HEK293 (cell line): ENCODE results near the gene RAB1A.

Experiments
- ATF2 ChIP-seq: fragments of 450-650 bp; formaldehyde crosslinking; IDR thresholded peaks from 2 replicates; pipeline ENCODE4 v1.5.1; 2016; ENCODE audit warnings: missing biosample characterization, missing genetic modification characterization, low read depth
- FEZF1 ChIP-seq: fragments of 450-650 bp; formaldehyde crosslinking; IDR thresholded peaks from 2 replicates; pipeline ENCODE4 v1.5.1; 2016; ENCODE audit warnings: missing biosample characterization, missing genetic modification characterization
- KLF10 ChIP-seq: fragments of 450-650 bp; IDR thresholded peaks from 2 replicates; pipeline ENCODE4 v1.5.1; 2018; ENCODE audit warnings: missing biosample characterization, mild to moderate bottlenecking, missing genetic modification characterization
- PRDM10 ChIP-seq: fragments of 450-650 bp; formaldehyde crosslinking; IDR thresholded peaks from 2 replicates; pipeline ENCODE4 v1.5.1; 2016; ENCODE audit warnings: missing biosample characterization, missing genetic modification characterization
- TCF7L2 ChIP-seq: IDR thresholded peaks from 2 replicates; pipeline ENCODE4 v1.6.1; 2011; ENCODE audit warnings: low read depth, mild to moderate bottlenecking, inconsistent platforms, low read length, moderate library complexity, borderline replicate concordance
- YY2 ChIP-seq: fragments of 450-650 bp; formaldehyde crosslinking; IDR thresholded peaks from 2 replicates; pipeline ENCODE4 v1.5.1; 2016; ENCODE audit warnings: missing biosample characterization, missing genetic modification characterization
- ZBTB1 ChIP-seq: fragments of 450-650 bp; formaldehyde crosslinking; IDR thresholded peaks from 2 replicates; pipeline ENCODE4 v1.5.1; 2016; ENCODE audit warnings: missing biosample characterization, missing genetic modification characterization
- ZBTB10 ChIP-seq: fragments of 450-650 bp; formaldehyde crosslinking; IDR thresholded peaks from 2 replicates; pipeline ENCODE4 v1.5.1; 2016; ENCODE audit warnings: missing biosample characterization, missing genetic modification characterization
- ZNF16 ChIP-seq: fragments of 450-650 bp; formaldehyde crosslinking; IDR thresholded peaks from 2 replicates; pipeline ENCODE4 v1.5.1; 2016; ENCODE audit warnings: low read depth, missing biosample characterization, missing genetic modification characterization
- ZNF169 ChIP-seq: fragments of 450-650 bp; formaldehyde crosslinking; IDR thresholded peaks from 2 replicates; pipeline ENCODE4 v1.5.1; 2016; ENCODE audit warnings: missing biosample characterization, missing genetic modification characterization
- ZNF266 ChIP-seq: fragments of 450-650 bp; formaldehyde crosslinking; IDR thresholded peaks from 2 replicates; pipeline ENCODE4 v1.5.1; 2016; ENCODE audit warnings: missing biosample characterization, missing genetic modification characterization, low read depth
- ZNF366 ChIP-seq: fragments of 450-650 bp; formaldehyde crosslinking; conservative IDR thresholded peaks from 2 replicates; pipeline ENCODE4 v1.5.1; 2016; ENCODE audit warnings: missing biosample characterization, missing genetic modification characterization
- ZNF473 ChIP-seq: fragments of 450-650 bp; formaldehyde crosslinking; IDR thresholded peaks from 2 replicates; pipeline ENCODE4 v1.5.1; 2017; ENCODE audit warnings: missing biosample characterization, missing genetic modification characterization
- ZNF521 ChIP-seq: fragments of 450-650 bp; formaldehyde crosslinking; IDR thresholded peaks from 2 replicates; pipeline ENCODE4 v1.5.1; 2017; ENCODE audit warnings: missing biosample characterization, mild to moderate bottlenecking, missing genetic modification characterization
- ZNF558 ChIP-seq: fragments of 450-650 bp; formaldehyde crosslinking; IDR thresholded peaks from 2 replicates; pipeline ENCODE4 v1.5.1; 2016; ENCODE audit warnings: missing biosample characterization, missing genetic modification characterization
- ZNF626 ChIP-seq: fragments of 450-650 bp; sonication (Bioruptor Pico); formaldehyde crosslinking; IDR thresholded peaks from 2 replicates; pipeline ENCODE4 v1.5.1; 2018; ENCODE audit warnings: missing biosample characterization, missing genetic modification characterization, inconsistent platforms
- ZNF654 ChIP-seq: fragments of 450-650 bp; formaldehyde crosslinking; IDR thresholded peaks from 2 replicates; pipeline ENCODE4 v1.5.1; 2016; ENCODE audit warnings: low read depth, missing biosample characterization, missing genetic modification characterization
- ZNF677 ChIP-seq: fragments of 450-650 bp; IDR thresholded peaks from 2 replicates; pipeline ENCODE4 v1.5.0; 2018; ENCODE audit warnings: missing biosample characterization, mild to moderate bottlenecking, missing genetic modification characterization, moderate library complexity
- ZNF776 ChIP-seq: fragments of 450-650 bp; formaldehyde crosslinking; IDR thresholded peaks from 2 replicates; pipeline ENCODE4 v1.5.0; 2017; ENCODE audit warnings: missing biosample characterization, missing genetic modification characterization, borderline replicate concordance
- ZSCAN5A ChIP-seq: fragments of 450-650 bp; formaldehyde crosslinking; IDR thresholded peaks from 2 replicates; pipeline ENCODE4 v1.5.1; 2016; ENCODE audit warnings: missing biosample characterization, missing genetic modification characterization
- TF ChIP-seq, protein P1 (sequence below): fragments of 450-650 bp; formaldehyde crosslinking; conservative IDR thresholded peaks from 2 replicates; pipeline ENCODE4 v1.5.1; 2016; ENCODE audit warnings: low read depth, missing biosample characterization, missing genetic modification characterization
- TF ChIP-seq, protein P2 (sequence below): fragments of 450-650 bp; formaldehyde crosslinking; IDR thresholded peaks from 2 replicates; pipeline ENCODE4 v1.5.0; 2017; ENCODE audit warnings: missing biosample characterization, missing genetic modification characterization, borderline replicate concordance
- TF ChIP-seq, protein P3 (sequence below): fragments of 450-650 bp; formaldehyde crosslinking; IDR thresholded peaks from 2 replicates; pipeline ENCODE4 v1.5.1; 2016; ENCODE audit warnings: missing biosample characterization, missing genetic modification characterization

RAB1A gene

GRCh38 chr2:65137197-65137775 is 7.4 kb upstream of the RAB1A start (continued):
- TF ChIP-seq KLF10 (tag by site-specific recombination) (no peak), ZNF677 (no peak), ZNF473 (tag by site-specific recombination) (no peak), TCF7L2 (no peak), ZNF521 (tag by site-specific recombination) (no peak), ZBTB10 (tag by site-specific recombination) (no peak), ZBTB1 (tag by site-specific recombination) (0 out of 2 replicates have a peak, but pooled peaks have one; percentile 50), ZNF169 (tag by site-specific recombination) (no peak), ZNF776 (no peak), PRDM10 (tag by site-specific recombination) (no peak), ZSCAN5A (tag by site-specific recombination) (no peak), ZNF366 (tag by site-specific recombination) (no peak), FEZF1 (tag by site-specific recombination) (no peak), ZNF654 (tag by site-specific recombination) (peak; percentile 49), ZNF558 (peak; percentile 77), ZNF626 (no peak), ATF2 (tag by site-specific recombination) (no peak), ZNF16 (tag by site-specific recombination) (no peak), YY2 (tag by site-specific recombination) (no peak), ZNF266 (tag by site-specific recombination) (peak; percentile 75; the same call in 1 of the 2 replicates)
- TF ChIP-seq, protein P1, sequence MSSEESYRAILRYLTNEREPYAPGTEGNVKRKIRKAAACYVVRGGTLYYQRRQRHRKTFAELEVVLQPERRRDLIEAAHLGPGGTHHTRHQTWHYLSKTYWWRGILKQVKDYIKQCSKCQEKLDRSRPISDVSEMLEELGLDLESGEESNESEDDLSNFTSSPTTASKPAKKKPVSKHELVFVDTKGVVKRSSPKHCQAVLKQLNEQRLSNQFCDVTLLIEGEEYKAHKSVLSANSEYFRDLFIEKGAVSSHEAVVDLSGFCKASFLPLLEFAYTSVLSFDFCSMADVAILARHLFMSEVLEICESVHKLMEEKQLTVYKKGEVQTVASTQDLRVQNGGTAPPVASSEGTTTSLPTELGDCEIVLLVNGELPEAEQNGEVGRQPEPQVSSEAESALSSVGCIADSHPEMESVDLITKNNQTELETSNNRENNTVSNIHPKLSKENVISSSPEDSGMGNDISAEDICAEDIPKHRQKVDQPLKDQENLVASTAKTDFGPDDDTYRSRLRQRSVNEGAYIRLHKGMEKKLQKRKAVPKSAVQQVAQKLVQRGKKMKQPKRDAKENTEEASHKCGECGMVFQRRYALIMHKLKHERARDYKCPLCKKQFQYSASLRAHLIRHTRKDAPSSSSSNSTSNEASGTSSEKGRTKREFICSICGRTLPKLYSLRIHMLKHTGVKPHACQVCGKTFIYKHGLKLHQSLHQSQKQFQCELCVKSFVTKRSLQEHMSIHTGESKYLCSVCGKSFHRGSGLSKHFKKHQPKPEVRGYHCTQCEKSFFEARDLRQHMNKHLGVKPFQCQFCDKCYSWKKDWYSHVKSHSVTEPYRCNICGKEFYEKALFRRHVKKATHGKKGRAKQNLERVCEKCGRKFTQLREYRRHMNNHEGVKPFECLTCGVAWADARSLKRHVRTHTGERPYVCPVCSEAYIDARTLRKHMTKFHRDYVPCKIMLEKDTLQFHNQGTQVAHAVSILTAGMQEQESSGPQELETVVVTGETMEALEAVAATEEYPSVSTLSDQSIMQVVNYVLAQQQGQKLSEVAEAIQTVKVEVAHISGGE (tag by site-specific recombination), result peak; percentile 88
- TF ChIP-seq, protein P2, sequence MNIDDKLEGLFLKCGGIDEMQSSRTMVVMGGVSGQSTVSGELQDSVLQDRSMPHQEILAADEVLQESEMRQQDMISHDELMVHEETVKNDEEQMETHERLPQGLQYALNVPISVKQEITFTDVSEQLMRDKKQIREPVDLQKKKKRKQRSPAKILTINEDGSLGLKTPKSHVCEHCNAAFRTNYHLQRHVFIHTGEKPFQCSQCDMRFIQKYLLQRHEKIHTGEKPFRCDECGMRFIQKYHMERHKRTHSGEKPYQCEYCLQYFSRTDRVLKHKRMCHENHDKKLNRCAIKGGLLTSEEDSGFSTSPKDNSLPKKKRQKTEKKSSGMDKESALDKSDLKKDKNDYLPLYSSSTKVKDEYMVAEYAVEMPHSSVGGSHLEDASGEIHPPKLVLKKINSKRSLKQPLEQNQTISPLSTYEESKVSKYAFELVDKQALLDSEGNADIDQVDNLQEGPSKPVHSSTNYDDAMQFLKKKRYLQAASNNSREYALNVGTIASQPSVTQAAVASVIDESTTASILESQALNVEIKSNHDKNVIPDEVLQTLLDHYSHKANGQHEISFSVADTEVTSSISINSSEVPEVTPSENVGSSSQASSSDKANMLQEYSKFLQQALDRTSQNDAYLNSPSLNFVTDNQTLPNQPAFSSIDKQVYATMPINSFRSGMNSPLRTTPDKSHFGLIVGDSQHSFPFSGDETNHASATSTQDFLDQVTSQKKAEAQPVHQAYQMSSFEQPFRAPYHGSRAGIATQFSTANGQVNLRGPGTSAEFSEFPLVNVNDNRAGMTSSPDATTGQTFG (tag by site-specific recombination), result no peak
- TF ChIP-seq, protein P3, sequence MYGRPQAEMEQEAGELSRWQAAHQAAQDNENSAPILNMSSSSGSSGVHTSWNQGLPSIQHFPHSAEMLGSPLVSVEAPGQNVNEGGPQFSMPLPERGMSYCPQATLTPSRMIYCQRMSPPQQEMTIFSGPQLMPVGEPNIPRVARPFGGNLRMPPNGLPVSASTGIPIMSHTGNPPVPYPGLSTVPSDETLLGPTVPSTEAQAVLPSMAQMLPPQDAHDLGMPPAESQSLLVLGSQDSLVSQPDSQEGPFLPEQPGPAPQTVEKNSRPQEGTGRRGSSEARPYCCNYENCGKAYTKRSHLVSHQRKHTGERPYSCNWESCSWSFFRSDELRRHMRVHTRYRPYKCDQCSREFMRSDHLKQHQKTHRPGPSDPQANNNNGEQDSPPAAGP (tag by site-specific recombination), result no peak
